ENCODE results near the gene LIMCH1.

- TF ChIP-seq POLR2A (IDR thresholded peaks at IDR 0.05) (no peak), CTCF (IDR thresholded peaks at IDR 0.05) (no peak)
Observed at GRCh38 chr4:41656106-41656505, 118.1 kb downstream of the LIMCH1 start.
